IPS DF 4.7 (cell line): ENCODE results near the gene SRBD1.

Experiments used
- DNase-seq: peaks from one replicate; pipeline ENCODE4 v3.0.0-alpha.2; 2013; ENCODE audit warnings: low spot score; ENCODE audit errors: extremely low read depth

Gene SRBD1

DNA sequence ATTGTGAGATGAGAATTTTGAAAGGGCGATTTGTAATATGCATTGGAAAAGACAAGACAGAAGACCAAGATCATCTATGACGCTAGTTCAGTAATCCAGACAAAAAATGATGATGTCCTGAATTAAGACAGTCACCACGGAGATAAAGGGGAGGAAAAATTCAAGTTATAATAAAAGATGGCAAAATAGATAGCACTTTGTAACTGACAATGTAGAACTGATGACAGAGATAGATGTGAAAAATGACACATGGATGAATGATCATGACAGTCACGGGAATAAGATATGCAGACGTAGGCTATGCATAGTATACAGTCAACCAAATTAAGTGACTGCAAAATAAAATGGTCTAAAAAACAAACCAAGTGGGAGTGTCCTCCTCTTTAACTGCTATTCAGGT, 59.2 kb downstream of the SRBD1 start:
- no peak for DNase-seq

GRCh38 chr2:45545943-45546342, 65.1 kb downstream of the SRBD1 start:
- DNase-seq = no peak

DNA sequence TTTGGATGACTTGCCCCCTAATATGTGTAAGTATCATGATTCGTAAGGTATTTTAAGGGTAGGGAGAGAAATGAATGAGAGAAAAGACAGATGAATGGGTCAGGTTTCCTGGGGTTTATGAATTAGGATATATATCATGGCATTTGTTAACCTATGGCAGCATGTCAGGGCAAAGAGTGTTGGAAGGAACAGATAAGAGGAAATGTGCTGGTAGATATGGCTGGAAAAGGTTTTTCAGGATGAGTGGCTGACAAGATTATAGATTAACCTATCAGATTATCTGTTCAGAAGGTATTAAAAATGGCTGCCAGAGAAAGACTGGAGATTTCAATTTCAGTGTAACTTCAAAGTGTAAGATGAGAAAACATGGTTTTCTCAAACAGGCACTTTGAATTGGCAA, 67.8 kb downstream of the SRBD1 start:
- no peak for DNase-seq

GRCh38 chr2:45542013-45542412, 69.1 kb downstream of the SRBD1 start:
- DNase-seq = no peak

DNA sequence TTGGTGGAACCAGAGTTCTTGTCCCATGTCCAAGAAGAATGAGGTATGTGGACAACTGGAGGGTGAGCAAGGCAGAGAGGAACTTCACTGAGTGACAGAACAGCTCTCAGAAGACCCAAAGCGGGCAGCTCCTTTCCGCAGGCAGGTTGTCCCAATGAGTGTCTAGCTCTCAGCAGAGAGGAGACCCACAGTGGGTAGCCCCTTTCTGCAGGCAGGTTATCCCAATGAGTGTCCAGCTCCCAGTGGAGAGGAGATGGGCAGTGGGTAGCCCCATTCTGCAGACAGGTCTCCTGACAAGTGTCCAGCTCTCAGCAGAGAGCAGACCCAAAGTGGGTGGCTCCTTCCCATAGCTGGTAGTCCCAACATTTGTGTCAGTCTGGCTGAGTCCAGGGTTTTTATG, 69.6 kb downstream of the SRBD1 start:
- DNase-seq = no peak

GRCh38 chr2:45540942-45541341, 70.1 kb downstream of the SRBD1 start:
- DNase-seq = no peak

DNA sequence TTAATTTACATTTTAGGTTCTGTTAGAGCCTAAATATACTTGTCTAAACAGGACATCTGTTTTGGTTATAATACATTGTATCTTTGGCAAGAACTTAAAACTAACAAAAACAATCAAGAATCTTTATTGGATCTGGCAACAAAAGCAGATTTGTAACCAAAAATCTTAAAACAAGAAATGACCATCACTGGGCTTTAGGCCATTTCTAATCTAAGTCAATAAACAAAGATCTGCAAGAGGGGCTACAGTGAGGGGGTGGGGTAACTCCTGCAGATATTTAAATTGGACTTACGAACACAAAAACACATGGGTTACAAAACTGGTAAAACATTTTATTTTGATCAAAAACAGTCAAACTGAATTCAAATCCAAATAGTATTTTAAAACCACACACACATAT, 77.3 kb downstream of the SRBD1 start:
- DNase-seq = no peak

- no peak for DNase-seq
Measured at GRCh38 chr2:45532181-45532580, 78.9 kb downstream of the SRBD1 start.

DNA sequence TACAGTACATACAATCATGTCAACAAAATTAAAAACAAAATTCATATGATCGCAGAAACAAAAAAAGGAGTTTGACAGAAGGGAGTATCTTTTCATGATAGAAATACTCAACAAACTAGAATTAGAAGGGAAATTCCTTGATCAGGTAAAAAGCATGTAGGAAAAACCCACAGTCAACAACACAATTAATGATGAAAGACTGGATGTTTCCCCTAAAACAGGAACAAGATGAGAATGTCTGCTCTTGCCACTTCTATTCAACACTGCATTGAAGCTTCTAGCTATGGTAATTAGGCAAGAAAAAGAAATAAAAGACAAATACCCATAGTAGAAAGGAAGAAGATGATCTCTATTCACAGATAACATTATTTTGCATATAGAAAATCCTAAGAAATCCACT, 87.1 kb downstream of the SRBD1 start:
- DNase-seq = no peak

DNA sequence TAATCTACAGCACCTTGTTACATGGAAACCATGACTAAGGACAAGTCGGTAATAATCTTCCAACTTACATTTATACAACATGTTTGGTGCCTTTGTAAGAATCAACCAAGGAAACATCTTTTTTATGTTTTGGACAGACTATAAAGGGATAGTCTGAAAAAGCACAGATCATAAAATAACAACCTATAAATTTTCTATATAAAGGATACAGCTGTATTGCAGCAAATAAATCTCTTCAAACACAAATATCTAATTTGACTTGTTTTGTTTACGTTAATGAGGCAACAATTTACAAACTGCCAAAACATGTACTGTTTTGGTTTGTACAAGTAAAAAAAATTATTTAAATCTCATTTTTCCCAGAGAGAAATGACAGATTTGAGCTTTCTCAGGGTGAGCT, 92.5 kb downstream of the SRBD1 start:
- DNase-seq = no peak

- no peak for DNase-seq
Measured at GRCh38 chr2:45510701-45511420, 100.2 kb downstream of the SRBD1 start.

- DNase-seq = no peak
Measured at GRCh38 chr2:45506756-45507155, 104.3 kb downstream of the SRBD1 start.

- no peak for DNase-seq
Measured at GRCh38 chr2:45505138-45505537, 105.9 kb downstream of the SRBD1 start.

- DNase-seq = no peak
Measured at GRCh38 chr2:45498661-45499550, 112.2 kb downstream of the SRBD1 start.

DNA sequence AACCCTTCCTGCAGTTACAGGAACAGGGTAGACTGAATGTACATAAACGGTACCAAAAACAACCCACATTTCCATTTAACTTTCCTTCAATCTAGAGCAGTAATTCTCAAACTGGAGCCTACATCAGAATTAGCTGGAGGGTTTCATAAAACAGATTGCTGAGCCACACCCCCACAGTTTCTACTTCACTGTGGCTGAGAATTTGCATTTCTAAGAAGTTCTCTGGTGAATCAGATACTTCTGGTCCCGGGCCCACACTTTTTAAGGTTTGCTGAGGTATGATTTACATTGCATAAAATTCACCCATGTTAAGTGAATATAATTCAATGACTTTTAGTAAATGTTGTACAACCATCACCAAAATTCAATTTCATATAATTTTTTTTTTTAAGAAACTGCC, 113.7 kb downstream of the SRBD1 start:
- DNase-seq = no peak

- DNase-seq = no peak
Measured at GRCh38 chr2:45496869-45497268, 114.2 kb downstream of the SRBD1 start.

DNA sequence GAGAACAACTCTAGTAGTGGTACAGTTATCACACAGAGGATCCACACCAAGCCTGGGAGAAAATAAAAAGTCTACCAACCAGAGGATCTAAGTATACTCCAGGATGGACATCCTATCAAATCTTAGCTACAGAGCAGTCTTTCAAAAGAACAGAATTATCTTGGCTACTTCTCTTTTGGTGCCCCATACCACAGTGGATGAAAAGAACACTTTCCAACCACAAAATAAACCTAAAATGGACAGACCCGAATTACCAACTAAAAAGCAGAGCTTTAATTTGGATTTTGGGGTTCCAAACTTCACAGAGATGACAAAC, 116.1 kb downstream of the SRBD1 start:
- DNase-seq = no peak

DNA sequence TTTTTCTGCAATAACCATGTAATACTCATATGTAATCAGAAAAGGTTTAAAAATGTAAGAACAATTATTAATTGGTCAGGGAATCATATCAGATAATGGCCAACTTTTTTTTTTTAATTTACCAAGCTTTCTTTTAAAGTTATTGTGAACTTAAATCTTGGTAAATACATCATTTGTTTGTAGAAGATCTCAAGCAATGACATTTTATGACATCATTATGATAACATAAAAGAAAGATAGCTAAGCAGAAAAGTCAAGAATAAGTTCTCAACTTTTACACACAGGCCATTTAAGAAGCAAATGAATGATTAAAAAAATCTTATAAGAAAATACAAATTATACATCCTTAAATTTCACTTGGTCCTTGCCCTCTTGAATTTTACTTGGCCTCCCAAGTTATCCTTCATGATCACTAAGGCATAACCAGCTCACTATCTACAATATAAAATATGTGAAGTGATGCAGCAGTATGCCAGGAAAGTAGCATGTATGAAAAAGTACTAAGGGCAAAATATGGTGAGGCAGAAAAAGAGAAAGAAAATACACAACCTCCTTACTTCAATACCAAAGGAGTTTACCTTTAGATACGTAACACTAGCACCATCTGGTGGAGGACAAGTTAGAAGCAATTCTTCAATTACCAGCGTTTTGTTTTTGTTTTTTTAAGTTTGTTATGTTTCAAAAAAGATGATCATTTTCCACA, 116.6 kb downstream of the SRBD1 start:
- DNase-seq = peak; percentile 41

- DNase-seq = no peak
Measured at GRCh38 chr2:45484965-45485364, 126.1 kb downstream of the SRBD1 start.

- no peak for DNase-seq
Measured at GRCh38 chr2:45483997-45484396, 127.1 kb downstream of the SRBD1 start.

DNA sequence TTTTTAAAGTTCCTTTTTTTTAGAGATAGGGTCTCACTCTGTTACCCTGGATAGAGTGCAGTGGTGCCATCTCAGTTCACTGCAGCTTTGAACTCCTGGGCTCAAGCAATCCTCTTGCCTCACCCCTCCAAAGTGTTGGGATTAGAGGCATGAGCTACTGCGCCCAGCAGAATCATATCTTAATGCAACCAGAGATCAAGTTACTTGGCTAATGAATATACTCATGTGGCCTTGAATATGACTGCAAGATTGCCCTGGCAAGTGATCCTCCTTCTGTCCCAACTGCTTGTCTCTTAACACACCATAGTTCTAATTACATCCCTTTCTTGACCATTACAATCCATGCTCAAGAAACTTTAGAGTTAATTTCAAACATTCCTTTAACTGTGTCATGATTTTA, 133.5 kb downstream of the SRBD1 start:
- DNase-seq = no peak

DNA sequence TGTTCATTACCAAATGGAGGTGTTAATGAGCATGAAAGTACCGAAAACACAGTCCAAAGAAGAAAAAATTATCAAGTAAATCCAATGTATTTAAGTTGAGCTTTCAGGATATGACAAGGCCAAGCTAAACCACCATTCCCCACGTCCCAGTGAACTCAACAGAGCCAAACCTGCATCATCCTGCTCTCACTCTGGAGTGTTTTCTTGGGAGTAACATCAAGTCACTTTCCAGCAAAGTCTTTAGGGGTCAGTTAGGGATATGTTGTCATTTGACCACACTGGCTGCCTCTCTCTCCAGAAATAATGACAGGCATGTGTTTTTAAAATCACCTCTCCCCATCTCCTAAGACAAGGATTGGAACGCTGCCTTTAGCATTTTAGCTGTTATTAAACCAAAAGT, 140.5 kb downstream of the SRBD1 start:
- DNase-seq = no peak
